ENCODE data around the gene ADAMTS5.

DNA sequence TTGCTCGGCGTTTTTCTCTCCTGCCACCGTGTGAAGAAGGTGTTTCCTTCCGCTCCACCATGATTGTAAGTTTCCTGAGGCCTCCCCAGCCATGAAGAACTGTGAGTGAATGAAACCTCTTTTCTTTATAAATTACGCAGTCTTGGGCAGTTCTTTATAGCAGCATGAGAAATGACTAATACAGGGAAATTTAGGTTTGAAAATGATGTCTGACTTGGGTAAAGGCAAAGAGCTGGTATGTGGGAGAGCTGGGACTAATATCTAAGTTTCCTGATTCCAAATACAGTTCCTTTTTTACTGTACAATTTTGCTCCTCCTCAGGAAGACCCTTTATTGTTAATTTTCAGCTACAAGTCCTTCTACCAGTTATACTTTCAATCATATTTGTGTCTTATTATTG, 16.7 kb upstream of the ADAMTS5 start:
- TF ChIP-seq TAF1 (IDR thresholded peaks at IDR 0.05; ENCODE audit: borderline replicate concordance, insufficient read depth, low read length) (no peak), POLR2AphosphoS5 (IDR thresholded peaks at IDR 0.05; ENCODE audit: low read depth, low read length) (no peak)

All from PFSK-1 (cell line).